NCI-H1092 treated with DMSO at 0.1 percent for 48 hours (cell line): ENCODE measurements around the gene LY6G6D.

Experiments used
- DNase-seq: peaks from one replicate; lab custom pipeline; 2025; lab: John Stamatoyannopoulos, UW

Gene LY6G6D, protein sequence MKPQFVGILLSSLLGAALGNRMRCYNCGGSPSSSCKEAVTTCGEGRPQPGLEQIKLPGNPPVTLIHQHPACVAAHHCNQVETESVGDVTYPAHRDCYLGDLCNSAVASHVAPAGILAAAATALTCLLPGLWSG

DNA sequence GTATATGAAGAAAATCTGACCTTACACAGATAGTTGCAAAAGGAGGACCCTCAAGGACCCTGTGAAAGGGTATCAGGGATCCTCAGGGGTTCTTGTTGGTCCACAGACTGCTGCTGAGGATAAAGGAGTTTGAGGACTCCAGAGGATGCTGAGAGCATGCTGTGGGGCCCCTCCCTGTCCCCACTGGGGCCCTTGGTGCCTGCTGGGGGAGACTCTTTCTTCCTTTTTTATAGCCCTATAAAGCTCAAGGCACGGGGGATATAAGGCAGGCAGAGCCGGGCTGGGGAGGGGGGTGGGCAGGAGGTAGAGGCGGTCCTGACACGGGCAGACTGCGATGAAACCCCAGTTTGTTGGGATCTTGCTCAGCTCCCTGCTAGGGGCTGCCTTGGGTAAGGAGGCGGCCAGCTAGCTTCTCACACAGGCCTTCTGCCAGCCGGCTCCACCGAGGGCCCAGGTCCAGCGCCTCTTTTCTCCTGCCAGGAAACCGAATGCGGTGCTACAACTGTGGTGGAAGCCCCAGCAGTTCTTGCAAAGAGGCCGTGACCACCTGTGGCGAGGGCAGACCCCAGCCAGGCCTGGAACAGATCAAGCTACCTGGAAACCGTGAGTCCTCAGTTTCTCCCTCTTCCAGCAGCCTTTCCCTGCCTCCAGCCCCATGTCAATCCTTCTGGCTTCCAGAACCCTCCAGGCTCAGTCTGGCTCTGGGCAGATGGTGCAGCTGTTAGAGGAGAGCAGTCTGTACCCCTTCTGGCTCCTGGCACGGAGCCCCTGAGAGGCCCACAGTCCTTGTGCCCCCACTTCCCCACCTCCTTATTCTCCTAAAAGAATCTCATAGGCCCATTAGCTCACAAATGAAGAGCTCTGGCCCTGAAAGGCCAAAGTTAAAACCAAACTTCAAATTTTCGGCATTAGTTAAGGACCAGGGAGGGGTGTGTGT is at the start of gene LY6G6D:
Gene LY6G6D (plus strand): TSS at position 327 of the 937 bp plus-strand sequence. CDS start 8 bp downstream, at position 335.
- no peak for DNase-seq

DNA sequence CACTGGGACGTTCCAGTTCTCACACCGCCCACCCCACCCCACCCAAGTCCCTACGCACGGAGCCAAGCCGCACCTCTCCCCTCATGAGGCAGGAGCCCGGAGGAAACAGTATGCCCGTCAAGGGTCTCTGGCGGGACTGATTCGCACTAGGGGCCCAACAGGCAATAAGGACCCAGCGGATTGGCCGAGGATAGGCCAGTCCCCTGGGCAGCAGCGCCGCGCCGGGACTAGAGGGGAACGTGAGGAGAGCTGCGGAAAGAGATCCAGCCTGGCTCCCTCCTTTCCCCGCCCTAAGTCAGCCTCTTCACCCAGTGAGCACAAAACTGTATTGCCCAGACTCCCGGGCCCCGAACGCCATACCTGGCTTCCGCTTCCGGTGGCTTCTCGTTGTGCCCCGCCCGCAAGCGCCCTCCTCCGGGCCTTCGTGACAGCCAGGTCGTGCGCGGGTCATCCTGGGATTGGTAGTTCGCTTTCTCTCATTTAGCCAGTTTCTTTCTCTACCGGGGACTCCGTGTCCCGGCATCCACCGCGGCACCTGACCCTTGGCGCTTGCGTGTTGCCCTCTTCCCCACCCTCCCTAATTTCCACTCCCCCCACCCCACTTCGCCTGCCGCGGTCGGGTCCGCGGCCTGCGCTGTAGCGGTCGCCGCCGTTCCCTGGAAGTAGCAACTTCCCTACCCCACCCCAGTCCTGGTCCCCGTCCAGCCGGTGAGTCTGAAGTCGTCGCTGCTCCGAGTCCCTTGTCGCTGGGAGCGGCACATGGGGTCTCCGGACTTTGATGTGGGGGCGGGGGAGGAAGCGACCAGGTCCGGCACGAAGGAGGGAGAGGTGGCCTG is 49.4 kb upstream of the LY6G6D start, which contains the start of gene CSNK2B:
Gene CSNK2B (plus strand): TSS at position 580 of the 836 bp plus-strand sequence. CDS start 752 bp downstream, outside the sequence.
- peak; percentile 94 for DNase-seq

DNA sequence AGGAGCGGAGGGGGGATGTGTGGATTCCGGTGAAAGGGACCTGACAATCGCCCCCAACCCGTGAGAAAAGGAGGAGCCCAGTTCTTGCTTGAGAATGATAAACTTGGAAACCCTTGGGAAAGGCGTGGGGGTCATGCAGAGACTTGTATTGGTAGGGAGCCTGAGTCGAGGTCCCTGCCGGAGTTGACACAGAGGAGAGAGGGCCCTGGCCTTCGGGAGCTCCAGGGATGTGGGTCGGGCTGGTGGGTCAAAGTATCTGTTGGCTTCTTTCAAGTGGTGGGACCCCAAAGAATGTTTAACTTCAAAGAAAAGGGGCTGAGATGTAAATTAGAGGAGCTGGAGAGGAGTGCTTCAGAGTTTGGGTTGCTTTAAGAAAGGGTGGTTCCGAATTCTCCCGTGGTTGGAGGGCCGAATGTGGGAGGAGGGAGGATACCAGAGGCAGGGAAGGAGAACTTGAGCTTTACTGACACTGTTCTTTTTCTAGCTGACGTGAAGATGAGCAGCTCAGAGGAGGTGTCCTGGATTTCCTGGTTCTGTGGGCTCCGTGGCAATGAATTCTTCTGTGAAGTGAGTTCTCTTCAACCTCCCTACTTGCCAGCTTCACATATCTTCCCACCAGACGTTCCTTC is 48.7 kb upstream of the LY6G6D start:
- DNase-seq = no peak

DNA sequence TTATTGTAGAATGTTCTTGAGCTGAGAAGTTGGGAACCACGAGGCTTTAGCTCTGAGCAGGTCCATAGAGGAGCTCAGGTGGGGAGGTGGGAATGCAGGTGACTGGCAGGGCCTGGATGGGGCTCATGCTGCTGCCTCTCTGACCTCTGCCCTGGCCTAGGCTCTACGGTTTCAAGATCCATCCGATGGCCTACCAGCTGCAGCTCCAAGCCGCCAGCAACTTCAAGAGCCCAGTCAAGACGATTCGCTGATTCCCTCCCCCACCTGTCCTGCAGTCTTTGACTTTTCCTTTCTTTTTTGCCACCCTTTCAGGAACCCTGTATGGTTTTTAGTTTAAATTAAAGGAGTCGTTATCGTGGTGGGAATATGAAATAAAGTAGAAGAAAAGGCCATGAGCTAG is 45.5 kb upstream of the LY6G6D start, which contains the start of gene LY6G5B:
Gene LY6G5B (plus strand): TSS at position 301 of the 400 bp plus-strand sequence. CDS start 975 bp downstream, outside the sequence.
- DNase-seq = no peak

DNA sequence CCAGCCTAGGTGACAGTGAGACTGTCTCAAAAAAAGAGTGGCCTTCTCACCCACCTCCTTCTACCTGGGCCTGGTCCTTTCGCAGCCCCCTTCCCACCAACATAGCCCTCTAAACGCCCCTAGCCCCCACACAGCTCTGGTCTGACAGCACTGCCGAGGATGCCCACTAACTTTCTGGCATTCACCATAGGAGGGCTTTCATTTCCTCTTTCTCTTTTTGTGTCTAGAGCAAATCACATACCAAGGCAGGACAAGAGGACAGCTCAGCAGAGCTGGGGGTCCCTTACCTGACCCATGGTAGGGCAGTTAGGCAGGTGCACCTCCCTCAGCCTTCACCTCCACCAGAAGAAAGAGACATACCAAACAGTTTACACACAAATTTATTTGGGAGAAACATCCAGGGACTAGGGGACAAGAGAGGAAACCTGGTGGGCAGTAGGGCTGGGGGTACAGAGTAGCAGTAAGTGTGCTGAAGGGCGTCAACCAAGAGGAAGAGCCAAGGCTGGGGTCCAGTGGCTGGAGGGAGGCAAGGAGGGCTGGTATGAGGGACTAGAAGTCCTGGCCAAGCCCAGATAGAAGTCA is 38.7 kb upstream of the LY6G6D start:
- no peak for DNase-seq

DNA sequence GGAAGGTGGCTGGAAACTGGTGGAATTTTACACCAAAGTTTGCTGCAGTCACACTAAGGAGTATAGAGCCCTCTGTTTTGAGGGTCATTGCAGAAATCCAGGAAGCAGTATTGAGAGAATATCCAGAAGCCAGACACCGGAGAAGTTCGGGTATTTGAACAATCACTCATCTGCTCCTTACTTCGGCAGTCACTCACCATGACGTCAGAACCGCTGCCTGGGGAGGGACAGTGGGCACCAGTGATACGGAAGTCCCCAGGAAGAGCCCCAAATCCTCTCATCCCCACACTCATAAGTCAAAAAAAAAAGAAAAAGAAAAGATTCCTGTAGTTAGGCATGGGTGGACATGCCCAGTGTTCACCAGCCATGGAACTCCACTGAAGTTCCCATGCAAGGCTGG is 38.2 kb upstream of the LY6G6D start:
- no peak for DNase-seq

DNA sequence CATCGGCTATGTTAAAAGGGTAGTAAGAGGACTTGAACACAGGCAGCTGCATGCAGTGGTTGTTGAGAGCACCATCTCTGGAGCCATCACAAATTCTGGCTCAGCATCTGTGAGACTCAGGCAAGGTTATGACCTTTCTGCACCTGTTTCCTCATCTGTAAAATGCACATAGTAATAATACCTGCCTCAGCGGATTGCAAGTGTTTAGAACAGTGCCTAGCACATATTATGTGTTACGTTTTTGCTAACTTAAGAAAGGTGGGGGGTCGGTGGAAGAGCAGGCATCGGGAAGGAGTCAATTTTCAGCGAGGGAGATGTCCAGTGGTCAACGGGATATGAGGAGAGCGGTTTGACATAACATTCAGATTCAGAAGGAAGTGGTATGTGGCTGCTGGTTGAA is 37.2 kb upstream of the LY6G6D start:
- no peak for DNase-seq

DNA sequence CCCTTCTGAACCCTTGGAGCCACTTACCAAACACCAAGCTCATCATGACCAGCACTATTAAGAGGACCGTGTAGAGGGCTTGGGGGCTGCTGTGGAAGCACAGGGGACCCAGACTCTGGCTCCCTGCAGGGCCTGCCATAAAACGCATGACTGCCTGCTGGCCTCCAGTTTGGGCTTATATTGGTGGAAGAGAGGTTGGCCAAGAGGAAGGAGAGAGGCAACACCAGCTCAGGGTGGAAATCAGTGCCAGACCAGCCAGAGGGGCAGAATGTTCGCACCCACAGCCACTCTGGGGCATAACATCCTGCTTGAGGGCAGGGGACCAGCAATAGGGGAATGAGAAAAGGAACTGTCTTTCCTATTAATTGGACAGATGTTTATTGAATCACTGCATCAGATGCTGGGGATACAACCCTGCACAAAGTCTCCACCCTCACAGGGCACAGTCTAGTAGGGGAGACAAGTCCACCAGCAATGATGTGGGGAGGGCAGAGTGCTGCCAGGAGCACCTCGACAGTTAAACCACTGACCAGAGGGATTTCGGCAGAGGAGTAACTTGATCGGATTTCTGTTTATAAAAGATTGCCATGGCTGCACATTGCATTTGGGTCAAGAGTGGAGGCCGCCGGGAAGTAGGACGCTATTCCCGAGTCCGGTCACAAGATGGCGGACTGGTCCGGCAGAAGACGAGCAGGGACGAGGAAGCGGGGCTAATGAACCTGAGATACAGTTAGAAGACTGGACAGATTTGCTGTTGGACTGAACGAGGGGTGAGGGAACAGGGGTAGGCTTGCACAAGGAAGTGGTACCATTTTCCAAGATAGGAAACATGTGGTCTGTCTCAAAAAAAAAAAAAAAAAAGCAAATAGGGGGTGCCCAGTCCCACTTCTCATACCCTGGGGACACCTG is 34.7 kb upstream of the LY6G6D start, which contains the start of gene LY6G5C:
Gene LY6G5C (minus strand): TSS at position 842 of the 909 bp plus-strand sequence. CDS start 694 bp downstream, at position 148.
- peak; percentile 76 for DNase-seq

DNA sequence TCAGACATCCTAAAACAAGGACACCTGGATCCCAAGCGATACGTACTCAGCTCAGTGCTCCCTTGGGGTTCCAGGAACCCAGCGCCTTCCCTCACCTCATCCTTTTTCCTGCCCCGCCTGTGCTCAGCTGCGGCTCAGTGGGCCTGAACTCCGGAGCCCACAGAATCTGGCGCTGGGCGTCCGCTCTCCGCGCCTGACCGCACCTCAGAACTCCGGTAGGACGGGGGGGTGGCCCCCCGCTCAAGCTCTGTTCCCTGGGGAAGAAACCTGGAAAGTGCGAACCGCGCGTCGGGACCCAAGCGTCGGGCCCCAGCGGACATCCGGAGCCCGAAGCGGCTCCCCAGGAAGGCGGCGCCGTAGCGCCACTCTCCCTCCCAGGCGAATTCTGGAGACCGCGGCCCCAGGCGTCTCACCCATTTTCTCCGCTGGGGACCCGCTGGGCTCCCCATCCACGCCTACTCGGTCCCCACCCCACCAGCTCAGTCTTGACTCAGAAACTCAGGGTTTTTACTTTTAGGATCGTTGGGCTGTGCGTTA is 33.9 kb upstream of the LY6G6D start:
- DNase-seq = peak; percentile 49

DNA sequence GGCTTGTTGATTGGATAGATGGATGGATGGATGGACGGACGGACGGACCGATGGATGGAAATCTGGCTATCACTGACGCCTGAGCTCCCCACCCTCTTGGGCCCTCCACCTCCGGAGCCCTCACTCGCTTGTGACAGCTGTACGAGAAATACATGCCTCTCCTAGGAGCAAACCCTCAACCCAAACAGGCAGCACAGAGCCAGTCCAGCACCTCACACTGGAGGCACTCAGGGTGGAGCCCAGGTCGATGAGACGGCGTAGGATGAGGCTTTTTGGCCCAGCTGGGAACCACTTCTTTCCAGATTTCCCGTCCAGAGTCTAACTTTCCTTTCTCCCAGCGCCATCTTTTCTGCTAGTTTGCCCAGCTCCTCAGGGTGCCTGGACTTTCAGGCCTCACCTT is 31.6 kb upstream of the LY6G6D start:
- no peak for DNase-seq

DNA sequence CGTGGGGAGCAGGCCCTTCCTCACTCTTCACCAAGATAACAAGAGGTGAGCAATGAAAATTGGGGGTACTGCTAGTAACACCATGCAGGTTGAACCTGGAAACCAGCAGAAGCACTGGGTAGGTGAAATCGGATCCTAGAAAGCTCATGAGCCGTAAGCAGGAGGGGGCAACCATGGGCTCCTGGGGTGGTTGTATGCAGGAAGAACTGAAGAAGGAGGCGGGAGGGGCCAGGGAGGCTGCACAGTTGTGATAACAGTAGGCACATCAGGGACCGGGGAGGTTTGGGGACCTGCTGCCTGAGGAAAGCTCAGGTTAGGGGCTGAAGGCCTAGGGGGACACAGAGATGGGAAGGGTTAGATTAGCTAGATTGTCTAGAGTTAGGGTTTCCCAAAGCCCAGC is 28.7 kb upstream of the LY6G6D start:
- no peak for DNase-seq

DNA sequence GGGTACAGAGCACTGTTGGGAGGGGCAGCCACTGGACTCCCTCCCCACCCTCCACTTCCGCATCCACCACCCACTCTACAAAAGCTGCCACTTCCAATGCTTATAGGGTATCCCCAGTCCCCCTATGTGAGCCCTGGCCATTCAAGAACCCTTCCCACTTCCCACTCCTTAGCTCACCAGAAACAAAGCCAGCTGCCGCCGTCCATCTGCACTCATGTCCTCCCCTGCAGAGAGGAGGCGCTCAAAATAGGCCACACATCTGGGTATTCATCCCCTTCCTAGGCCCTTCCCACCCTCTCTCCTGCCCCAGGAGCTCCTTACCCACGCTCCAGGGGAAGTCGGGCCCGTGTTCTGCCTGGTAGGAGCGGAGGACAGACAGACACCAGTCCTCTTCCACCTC is 27.8 kb upstream of the LY6G6D start:
- no peak for DNase-seq

DNA sequence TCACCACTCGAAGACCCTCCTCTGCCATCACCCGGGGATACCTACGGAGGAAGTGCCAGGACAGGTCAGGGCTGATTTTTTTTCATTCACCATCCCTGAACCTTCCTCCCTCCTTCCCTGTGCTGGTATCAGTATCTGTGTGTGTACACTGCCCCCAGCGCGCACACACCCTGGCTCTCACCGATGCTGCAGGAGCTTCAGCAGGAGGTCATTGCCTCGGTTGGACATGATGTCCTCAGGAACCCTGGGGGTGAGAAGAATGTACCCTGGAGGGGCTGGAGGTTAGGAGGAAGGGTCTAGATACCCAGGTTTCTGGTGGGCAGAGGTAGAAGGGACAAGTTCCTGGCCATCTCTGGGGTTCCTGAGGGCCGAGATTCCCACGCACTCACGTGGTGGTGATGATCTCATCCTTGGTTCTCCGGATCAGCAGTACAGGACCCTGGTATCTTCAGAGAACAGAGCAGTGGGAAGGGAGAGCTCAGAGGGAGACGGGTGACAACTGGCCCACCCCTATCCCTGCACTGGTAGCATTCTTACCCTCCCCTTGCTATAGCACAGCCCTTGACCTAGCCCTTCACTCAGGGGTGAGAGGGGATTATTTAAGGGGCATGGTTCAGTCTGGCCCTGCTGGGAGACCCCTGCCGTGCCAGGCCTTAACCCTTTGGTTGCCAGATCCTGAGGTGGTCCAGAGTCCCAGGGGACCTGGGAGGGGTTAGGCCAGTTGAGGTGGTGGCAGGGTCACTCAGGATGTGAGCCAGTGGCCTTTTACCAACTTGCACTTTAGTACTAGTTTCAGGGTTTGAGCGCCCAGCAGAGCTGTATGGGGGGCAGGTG is 27.1 kb upstream of the LY6G6D start:
- DNase-seq = no peak

DNA sequence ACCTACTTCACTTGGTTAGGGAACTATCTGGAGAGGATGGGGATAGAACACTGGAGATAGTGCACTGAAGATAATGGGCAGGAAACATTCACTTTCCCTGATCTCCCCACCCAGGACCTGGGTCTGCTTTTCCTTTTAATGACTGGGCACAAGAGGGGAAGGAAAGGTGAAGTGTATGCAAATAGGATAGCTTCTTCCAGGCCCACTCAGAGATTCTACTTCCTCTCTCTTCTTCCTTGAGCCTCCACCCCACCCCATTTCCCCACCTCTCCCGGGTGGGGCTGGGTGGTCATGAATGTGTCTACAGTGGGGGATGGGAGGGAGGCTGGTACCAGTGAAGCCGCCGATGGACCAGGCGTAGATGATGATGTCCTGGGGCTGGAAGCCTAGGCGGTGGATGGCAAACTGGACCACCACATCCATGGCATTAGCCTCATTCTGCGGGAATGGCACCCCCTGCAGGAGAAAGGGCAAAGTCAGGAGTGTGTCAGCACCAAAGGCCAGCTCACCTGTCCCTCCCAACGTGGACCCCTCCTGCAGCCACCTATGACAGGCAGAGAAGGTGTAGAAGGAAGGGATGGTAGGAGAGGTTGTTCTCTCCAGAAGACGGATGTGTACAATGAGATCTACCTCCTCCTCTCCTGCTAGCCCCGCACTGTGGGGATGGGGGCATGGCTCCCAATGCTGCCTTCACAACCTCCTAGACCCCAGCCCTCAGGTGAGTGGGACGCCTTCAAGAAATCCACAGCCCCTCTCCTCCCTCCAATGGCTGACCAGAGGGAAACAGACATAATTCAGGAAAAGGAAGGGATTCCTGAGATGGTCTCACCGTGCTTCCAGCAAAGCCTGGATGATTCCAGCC is 25.7 kb upstream of the LY6G6D start:
- DNase-seq = no peak

DNA sequence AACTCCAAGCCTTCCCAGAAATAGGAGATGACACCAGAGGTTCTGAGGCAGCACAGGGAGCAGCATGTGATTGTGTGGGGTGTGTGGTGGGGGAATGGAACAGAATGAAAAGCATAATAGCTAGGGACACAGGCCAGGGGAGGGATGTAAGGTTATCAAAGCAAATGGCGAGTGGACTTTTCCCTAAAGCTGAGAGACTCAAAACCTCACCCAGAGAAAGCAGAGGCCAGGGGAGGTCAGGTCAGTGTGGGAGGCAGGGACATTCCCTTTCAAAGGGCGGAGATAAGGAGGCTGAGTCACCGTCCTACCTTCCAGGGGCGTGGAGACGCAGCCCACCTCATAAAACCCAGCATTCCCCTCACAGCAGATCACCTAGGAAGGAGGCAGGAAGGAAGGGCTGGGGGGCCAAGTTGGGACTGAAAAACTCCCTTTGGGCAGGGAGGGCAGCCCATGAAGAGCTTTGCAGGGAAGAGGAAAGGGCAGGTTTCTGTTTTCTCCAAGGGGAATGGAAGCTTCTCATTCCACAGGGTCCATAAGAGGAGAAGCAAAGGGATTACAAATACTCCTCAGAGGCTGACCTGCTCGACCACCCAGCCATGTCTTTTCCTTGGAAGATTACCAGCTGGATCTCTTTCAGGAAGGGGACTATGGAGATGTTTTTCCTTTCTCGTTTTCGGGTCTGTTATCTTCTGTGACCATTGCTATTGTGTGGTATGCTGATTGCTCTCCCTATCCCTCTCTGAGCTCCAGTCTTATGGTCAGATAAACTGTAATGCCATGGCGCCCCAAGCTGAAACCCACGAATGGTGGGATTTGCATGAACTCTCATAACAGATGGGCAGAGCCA is 24.7 kb upstream of the LY6G6D start:
- no peak for DNase-seq

DNA sequence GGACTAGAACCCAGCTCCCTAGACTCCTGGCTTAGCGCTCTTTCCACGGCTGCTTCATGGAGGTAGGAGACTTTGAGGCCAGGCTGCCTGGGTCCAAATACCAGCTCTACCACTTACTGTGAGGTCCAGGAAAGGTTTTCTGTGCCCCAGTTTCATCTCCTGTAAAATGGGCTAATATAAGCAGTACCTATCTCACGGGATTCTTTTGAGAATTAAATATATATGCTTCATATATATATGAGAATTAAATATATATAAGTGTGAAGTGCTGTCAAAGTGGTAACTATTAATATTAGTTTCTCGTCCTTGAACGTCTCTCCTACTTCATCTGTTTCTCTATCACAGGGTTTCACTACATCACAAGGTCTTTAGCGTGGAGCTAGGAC is 24.1 kb upstream of the LY6G6D start:
- no peak for DNase-seq

DNA sequence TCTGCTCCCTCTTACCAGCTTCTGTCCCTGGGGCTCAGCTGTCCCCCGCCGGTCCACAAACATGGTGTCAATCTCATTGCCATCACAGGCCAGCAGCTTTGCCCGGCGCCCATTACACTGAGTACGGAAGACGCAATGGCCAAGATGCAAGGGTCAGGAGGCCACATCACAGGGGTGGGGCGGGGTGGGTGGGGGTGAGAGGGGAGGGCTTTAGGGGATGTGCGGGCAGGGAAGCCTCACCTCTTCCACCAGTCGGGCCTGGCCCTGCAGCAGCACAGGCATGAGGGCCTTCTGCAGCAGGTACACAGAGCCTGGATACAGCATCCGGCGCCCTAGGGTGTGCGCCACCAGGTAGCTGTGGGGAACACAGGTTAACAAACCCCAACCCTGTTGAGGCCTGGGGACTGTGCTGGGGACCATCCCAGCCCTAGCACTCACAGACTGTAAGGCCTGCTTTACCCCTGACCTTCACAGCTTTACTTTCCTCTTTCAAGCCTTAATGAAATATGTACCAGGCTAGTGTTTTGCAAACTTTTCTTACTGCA is 23.5 kb upstream of the LY6G6D start:
- no peak for DNase-seq
